Panc1 (cell line): Measurements from ENCODE around the gene PEX1. TPM values are rescaled to one million over a fixed set of nuclear protein-coding genes. Genes with fewer than 3 reads are reported as not detected.
A peak's percentile ranks its signal among the peaks of the same experiment; 100 is the strongest.

Source experiments
- ATAC-seq: fragments of 200-7000 bp; cut with Tn5 transposase; 2 replicates; pipeline ENCODE4 v1.9.1; 2020; ENCODE audit warnings: mild to moderate bottlenecking, moderate library complexity
- BruUV-seq: library from RNA; stranded (reverse); fragments of 400-500 nt; replicated peaks from 2 replicates; lab custom pipeline; 2021; lab: Mats Ljungman, UMichigan
- CTCF ChIA-PET: fragments of 300-600 bp; sonication (Branson Sonifier 250); formaldehyde crosslinking; loops from one replicate; lab custom pipeline; 2022; ENCODE audit warnings: antibody characterized with exemption; lab: Charles Lee
- POLR2A ChIA-PET: fragments of 300-600 bp; sonication (Branson Sonifier 250); formaldehyde crosslinking; loops from one replicate; lab custom pipeline; 2022; ENCODE audit warnings: antibody characterized with exemption; lab: Charles Lee
- DNase-seq: peaks from one replicate; pipeline ENCODE4 v3.0.0-alpha.2; 2010; ENCODE audit warnings: low read depth, low spot score
- H3K27ac ChIP-seq: 2 replicates; pipeline ENCODE4 v1.5.1; 2011; ENCODE audit warnings: mild to moderate bottlenecking, low read length, inconsistent platforms
- H3K27me3 ChIP-seq: fragments of 200-500 bp; sonication (Bioruptor generic); 2 replicates; pipeline ENCODE4 v1.6.0; 2014; ENCODE audit warnings: low read length, inconsistent platforms; ENCODE audit not compliant: control insufficient read depth, insufficient read depth
- H3K36me3 ChIP-seq: fragments of 200-500 bp; sonication (Bioruptor generic); 2 replicates; pipeline ENCODE4 v1.5.1; 2014; ENCODE audit warnings: inconsistent platforms, mild to moderate bottlenecking, low read length, moderate library complexity; ENCODE audit not compliant: control insufficient read depth, insufficient read depth
- H3K4me1 ChIP-seq: 2 replicates; pipeline ENCODE4 v1.5.1; 2011; ENCODE audit warnings: inconsistent platforms, mild to moderate bottlenecking, low read length, moderate library complexity; ENCODE audit not compliant: control insufficient read depth, insufficient read depth
- H3K4me3 ChIP-seq, 2 experiments: 2 replicates each; pipeline ENCODE4 v1.5.1; 2011 to 2012; ENCODE audit warnings: low read depth in 2 of 2, low read length in 2 of 2, mild to moderate bottlenecking in 2 of 2, inconsistent platforms in 1 of 2, moderate library complexity in 1 of 2
- H3K9me3 ChIP-seq: fragments of 200-500 bp; sonication (Bioruptor generic); 2 replicates; pipeline ENCODE4 v1.5.1; 2014; ENCODE audit warnings: low read depth, mild to moderate bottlenecking, inconsistent platforms, low read length, moderate library complexity; ENCODE audit not compliant: control insufficient read depth, insufficient read depth
- CTCF ChIP-seq: fragments of 450-650 bp; IDR thresholded peaks from 2 replicates; pipeline ENCODE4 v1.5.1; 2017; ENCODE audit warnings: mild to moderate bottlenecking
- POLR2AphosphoS5 ChIP-seq: IDR thresholded peaks from 2 replicates; pipeline ENCODE4 v1.6.1; 2012; ENCODE audit warnings: mild to moderate bottlenecking, low read depth, low read length, moderate library complexity
- REST ChIP-seq, 2 experiments: IDR thresholded peaks; 2 replicates each; pipeline ENCODE4 v1.6.1; 2011 to 2012; ENCODE audit warnings: low read depth in 2 of 2, control low read depth in 1 of 2, low read length in 1 of 2, mild to moderate bottlenecking in 1 of 2, moderate library complexity in 1 of 2; ENCODE audit not compliant: insufficient read depth in 1 of 2
- SIN3A ChIP-seq: IDR thresholded peaks from 2 replicates; pipeline ENCODE4 v1.6.1; 2012; ENCODE audit warnings: low read depth, mild to moderate bottlenecking, low read length, moderate library complexity, borderline replicate concordance; ENCODE audit not compliant: insufficient read depth
- TCF7L2 ChIP-seq: IDR thresholded peaks from 2 replicates; pipeline ENCODE4 v1.6.1; 2011; ENCODE audit warnings: mild to moderate bottlenecking, low read depth, low read length, inconsistent platforms
- in situ Hi-C: cut with HindIII; loops from 2 replicates; pipeline ENCODE4 v1.10.0; 2016; ENCODE audit warnings: low sequenced_read_pairs, low pct_unique_long_range_greater_than_20kb
- intact Hi-C: fragments of 100-400 bp; cut with micrococcal nuclease; formaldehyde crosslinking; loops from one replicate; pipeline ENCODE4 v1.10.0; 2022; ENCODE audit not compliant: unreplicated experiment
- total RNA-seq: library from RNA; stranded (reverse); gene quantifications from one replicate; pipeline ENCODE4 v1.2.1, GENCODE V29; 2021; ENCODE audit not compliant: unreplicated experiment

Gene PEX1
- total RNA-seq, 1 experiment from 2014 or later: 13.9 TPM

- POLR2A ChIA-PET: no interaction called here
- H3K4me3 ChIP-seq: no peak overlapping the region
- in situ Hi-C loops (no loop called here), intact Hi-C loops (no loop called here)
- CTCF ChIA-PET: no interaction called here
- ATAC-seq (no peak), DNase-seq (no peak)
- peaks cover 44% of the 10 kb centered on the region for H3K36me3 ChIP-seq
- no peaks in the 10 kb centered on the region for H3K4me1 ChIP-seq
- BruUV-seq: no TSS peak
- TF ChIP-seq TCF7L2: no peak
- TF ChIP-seq SIN3A: no peak
- no peak for TF ChIP-seq POLR2AphosphoS5
- TF ChIP-seq REST (IDR thresholded peaks at IDR 0.05; ENCODE audit: insufficient read depth in 1 of 2, low read depth in 2 of 2, low read length in 1 of 2): no peak
- TF ChIP-seq CTCF: no peak
- no peaks in the 10 kb centered on the region for H3K9me3 ChIP-seq
- H3K27ac ChIP-seq: no peak overlapping the region
- H3K27me3 ChIP-seq: no peaks in the 10 kb centered on the region
Observed at GRCh38 chr7:92569137-92569536, 40.8 kb upstream of the PEX1 start.

GRCh38 chr7:92567460-92567859 is 39.1 kb upstream of the PEX1 start:
- H3K27me3 ChIP-seq: no peaks in the 10 kb centered on the region
- BruUV-seq: no TSS peak
- H3K4me1 ChIP-seq: no peaks in the 10 kb centered on the region
- CTCF ChIA-PET: no interaction called here
- POLR2A ChIA-PET: no interaction called here
- in situ Hi-C loops: no loop called here
- peaks cover 42% of the 10 kb centered on the region for H3K36me3 ChIP-seq
- ATAC-seq (peak; percentile 82; the same call in 1 of the 2 replicates), DNase-seq (peak; percentile 56)
- no peak overlapping the region for H3K27ac ChIP-seq
- H3K9me3 ChIP-seq: no peaks in the 10 kb centered on the region
- intact Hi-C loops: no loop called here
- TF ChIP-seq TCF7L2 (no peak), POLR2AphosphoS5 (no peak), CTCF (no peak), SIN3A (no peak), REST (IDR thresholded peaks at IDR 0.05; ENCODE audit: insufficient read depth in 1 of 2, low read depth in 2 of 2, low read length in 1 of 2) (no peak)
- H3K4me3 ChIP-seq: no peak overlapping the region
